DND-41 (cell line): ENCODE results near the gene TRIM63.

Experiments used
- ATAC-seq: fragments of 200-7000 bp; cut with Tn5 transposase; 3 replicates; pipeline ENCODE4 v1.9.1; 2021; ENCODE audit warnings: low read depth; ENCODE audit not compliant: insufficient read depth
- DNase-seq: peaks from one replicate; pipeline ENCODE4 v3.0.0-alpha.2; 2020
- H2AFZ ChIP-seq: 2 replicates; pipeline ENCODE4 v1.6.0; 2012; ENCODE audit warnings: low read depth, low read length
- H3K27ac ChIP-seq: 2 replicates; pipeline ENCODE4 v1.5.1; 2012; ENCODE audit warnings: low read length, inconsistent platforms
- H3K27me3 ChIP-seq: fragments of 200-600 bp; sonication (generic); 2 replicates; pipeline ENCODE4 v1.6.0; 2012; ENCODE audit warnings: low read length, mild to moderate bottlenecking, inconsistent platforms; ENCODE audit not compliant: insufficient read depth, poor library complexity
- H3K36me3 ChIP-seq: 2 replicates; pipeline ENCODE4 v1.5.1; 2012; ENCODE audit warnings: low read length, inconsistent platforms; ENCODE audit not compliant: insufficient read depth
- H3K4me1 ChIP-seq: 2 replicates; pipeline ENCODE4 v1.5.1; 2012; ENCODE audit warnings: mild to moderate bottlenecking, low read length; ENCODE audit not compliant: insufficient read depth
- H3K4me2 ChIP-seq: 2 replicates; pipeline ENCODE4 v1.6.0; 2012; ENCODE audit warnings: mild to moderate bottlenecking, moderate library complexity, low read length, inconsistent platforms; ENCODE audit not compliant: insufficient read depth
- H3K4me3 ChIP-seq, 2 experiments: fragments of 200-600 bp in 1 of 2; shearing (Covaris generic) in 1 of 2; 2 replicates each; pipeline ENCODE4 v1.5.1; 2012 to 2016; ENCODE audit warnings: inconsistent platforms in 2 of 2, low read length in 2 of 2, mild to moderate bottlenecking in 2 of 2, low read depth in 1 of 2, moderate library complexity in 1 of 2
- H3K79me2 ChIP-seq: 2 replicates; pipeline ENCODE4 v1.6.0; 2012; ENCODE audit warnings: low read length, inconsistent platforms; ENCODE audit not compliant: insufficient read depth
- H3K9ac ChIP-seq: 2 replicates; pipeline ENCODE4 v1.6.0; 2012; ENCODE audit warnings: low read depth, mild to moderate bottlenecking, inconsistent platforms, low read length, moderate library complexity
- H3K9me3 ChIP-seq: 2 replicates; pipeline ENCODE4 v1.5.1; 2012; ENCODE audit warnings: low read length, moderate library complexity, mild to moderate bottlenecking, inconsistent platforms; ENCODE audit not compliant: insufficient read depth, severe bottlenecking
- H4K20me1 ChIP-seq: 2 replicates; pipeline ENCODE4 v1.6.0; 2012; ENCODE audit warnings: low read length; ENCODE audit not compliant: insufficient read depth
- EZH2 ChIP-seq: IDR thresholded peaks from 3 replicates; pipeline ENCODE4 v1.6.1; 2012; ENCODE audit warnings: borderline replicate concordance, low read depth, mild to moderate bottlenecking, moderate library complexity, low read length, inconsistent platforms; ENCODE audit not compliant: severe bottlenecking
- TF ChIP-seq, protein P1 (sequence below): IDR thresholded peaks from 2 replicates; pipeline ENCODE4 v1.5.1; 2012; ENCODE audit warnings: borderline replicate concordance, low read length, moderate library complexity, mild to moderate bottlenecking; ENCODE audit not compliant: poor library complexity, severe bottlenecking; ENCODE audit errors: extremely low read depth

Gene TRIM63

DNA sequence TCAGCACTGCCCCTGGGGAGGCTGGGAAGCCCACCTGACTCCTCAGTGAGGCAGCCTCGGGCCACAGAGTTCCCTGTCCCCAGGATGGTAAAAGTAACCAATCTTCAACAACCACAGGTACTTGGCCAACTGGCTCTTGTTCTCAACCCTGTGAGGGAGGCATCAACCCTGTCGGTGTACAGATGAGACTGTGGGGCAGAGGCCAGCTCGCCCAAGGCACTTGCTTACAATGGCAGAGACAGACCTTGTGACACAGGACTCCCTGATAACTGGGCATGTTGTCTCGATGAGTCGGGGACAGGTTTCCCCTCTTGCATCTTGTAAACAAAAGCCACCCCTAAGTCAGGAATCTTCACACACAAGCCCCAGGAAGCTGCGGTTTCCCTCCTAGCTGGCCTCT is 29.5 kb downstream of the TRIM63 start:
- peaks cover 14% of the 10 kb centered on the region for H3K27me3 ChIP-seq

GRCh38 chr1:26036756-26037281 is 30.6 kb downstream of the TRIM63 start:
- no peaks in the 10 kb centered on the region; the same call in 1 of the 2 replicates for H3K36me3 ChIP-seq
- no peak overlapping the region for H2AFZ ChIP-seq
- H3K9me3 ChIP-seq = no peaks in the 10 kb centered on the region
- H3K4me2 ChIP-seq = peak overlapping the region; percentile 98; the same call in 1 of the 2 replicates
- H3K79me2 ChIP-seq = no peaks in the 10 kb centered on the region
- no peaks in the 10 kb centered on the region for H4K20me1 ChIP-seq
- H3K9ac ChIP-seq = peak overlapping the region; percentile 72; the same call in 1 of the 2 replicates
- no peak for DNase-seq
- TF ChIP-seq, protein P1, sequence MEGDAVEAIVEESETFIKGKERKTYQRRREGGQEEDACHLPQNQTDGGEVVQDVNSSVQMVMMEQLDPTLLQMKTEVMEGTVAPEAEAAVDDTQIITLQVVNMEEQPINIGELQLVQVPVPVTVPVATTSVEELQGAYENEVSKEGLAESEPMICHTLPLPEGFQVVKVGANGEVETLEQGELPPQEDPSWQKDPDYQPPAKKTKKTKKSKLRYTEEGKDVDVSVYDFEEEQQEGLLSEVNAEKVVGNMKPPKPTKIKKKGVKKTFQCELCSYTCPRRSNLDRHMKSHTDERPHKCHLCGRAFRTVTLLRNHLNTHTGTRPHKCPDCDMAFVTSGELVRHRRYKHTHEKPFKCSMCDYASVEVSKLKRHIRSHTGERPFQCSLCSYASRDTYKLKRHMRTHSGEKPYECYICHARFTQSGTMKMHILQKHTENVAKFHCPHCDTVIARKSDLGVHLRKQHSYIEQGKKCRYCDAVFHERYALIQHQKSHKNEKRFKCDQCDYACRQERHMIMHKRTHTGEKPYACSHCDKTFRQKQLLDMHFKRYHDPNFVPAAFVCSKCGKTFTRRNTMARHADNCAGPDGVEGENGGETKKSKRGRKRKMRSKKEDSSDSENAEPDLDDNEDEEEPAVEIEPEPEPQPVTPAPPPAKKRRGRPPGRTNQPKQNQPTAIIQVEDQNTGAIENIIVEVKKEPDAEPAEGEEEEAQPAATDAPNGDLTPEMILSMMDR = no peak
- no peak for TF ChIP-seq EZH2
- no peak for ATAC-seq
- H3K27ac ChIP-seq = no peak overlapping the region
- H3K27me3 ChIP-seq = peaks cover 12% of the 10 kb centered on the region
- peaks cover 23% of the 10 kb centered on the region for H3K4me1 ChIP-seq
- no peak overlapping the region for H3K4me3 ChIP-seq

More for the DNA sequence above, 29.5 kb downstream of the TRIM63 start:
- no peak for DNase-seq
- Histone ChIP-seq H3K4me2 (no peak overlapping the region), H3K4me1 (peaks cover 23% of the 10 kb centered on the region), H3K79me2 (no peaks in the 10 kb centered on the region), H3K27ac (no peak overlapping the region), H3K9me3 (no peaks in the 10 kb centered on the region), H3K4me3 (no peak overlapping the region), H3K9ac (no peak overlapping the region), H4K20me1 (no peaks in the 10 kb centered on the region), H2AFZ (no peak overlapping the region), H3K36me3 (no peaks in the 10 kb centered on the region; the same call in 1 of the 2 replicates)
- TF ChIP-seq, protein P1 = no peak
- TF ChIP-seq EZH2 = no peak
- no peak for ATAC-seq

DNA sequence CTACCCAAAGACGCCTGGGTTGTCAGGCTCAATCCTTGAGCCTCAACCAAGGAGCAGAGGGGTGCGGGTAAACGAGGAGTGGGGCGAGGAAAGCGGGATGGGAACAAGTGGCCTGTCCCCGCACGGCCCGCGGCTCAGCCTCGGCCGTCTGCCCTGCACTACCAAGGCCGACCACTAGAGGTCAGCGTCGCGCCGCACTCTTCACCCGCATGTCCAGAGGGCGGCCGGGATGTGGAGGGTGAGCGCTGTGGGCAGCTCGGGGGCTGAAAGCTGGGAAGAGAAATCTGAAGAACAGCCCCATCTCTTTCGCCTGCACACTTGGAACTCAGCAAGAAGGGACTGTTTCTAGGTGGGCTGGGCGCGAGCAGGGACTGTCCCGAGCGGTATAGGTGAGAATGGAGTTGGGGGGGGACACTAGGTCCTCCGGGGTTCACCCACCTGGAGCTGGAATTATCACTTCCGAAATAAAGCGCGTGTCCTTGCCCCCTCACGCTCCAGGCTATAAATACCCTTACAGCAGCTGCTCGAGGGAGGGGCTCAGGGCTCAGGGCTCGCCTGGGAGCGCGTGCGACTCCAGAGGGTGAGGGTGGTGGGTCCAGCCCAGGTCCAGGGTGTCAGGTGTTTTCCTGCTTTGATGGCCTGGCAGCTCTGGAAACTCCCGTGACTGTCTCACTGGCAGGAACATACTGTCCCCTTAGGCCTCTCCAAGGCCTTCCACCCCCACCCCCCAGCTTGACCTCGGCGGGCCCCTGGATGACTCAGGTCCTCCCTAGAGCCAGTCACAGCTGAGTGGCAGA is 31.3 kb downstream of the TRIM63 start:
- ATAC-seq (peak; percentile 66), DNase-seq (peak; percentile 72)
- Histone ChIP-seq H3K27me3 (peaks cover 11% of the 10 kb centered on the region), H3K27ac (peak overlapping the region; percentile 63; the same call in 1 of the 2 replicates), H3K9ac (peak overlapping the region; percentile 72), H3K4me1 (peaks cover 23% of the 10 kb centered on the region), H2AFZ (peak overlapping the region; percentile 97), H3K79me2 (no peaks in the 10 kb centered on the region), H3K4me2 (peak overlapping the region; percentile 98), H3K9me3 (no peaks in the 10 kb centered on the region), H4K20me1 (no peaks in the 10 kb centered on the region), H3K36me3 (no peaks in the 10 kb centered on the region; the same call in 1 of the 2 replicates), H3K4me3 (peak overlapping the region; percentile 81 to 88)
- TF ChIP-seq, protein P1 = peak; percentile 99
- no peak for TF ChIP-seq EZH2
